ENCODE data around the gene CCDC88B. TPM values are rescaled to one million over a fixed set of nuclear protein-coding genes. Genes with fewer than 3 reads are reported as not detected.
A peak's percentile ranks its signal among the peaks of the same experiment; 100 is the strongest.

Gene CCDC88B
- total and polyA plus RNA-seq, 9 of the 15 experiments (the other 6 are each of a cell fraction or from before 2014, with no cell fraction given): 0.13 to 18.1 (median 7.9) TPM

GRCh38 chr11:64356498-64357411 is 16.8 kb downstream of the CCDC88B start (continued):
- no peak for TF ChIP-seq PATZ1 (CRISPR knock-in tag; IDR thresholded peaks at IDR 0.05; ENCODE audit: borderline replicate concordance)
- TF ChIP-seq RAD21 (CRISPR knock-in tag; conservative IDR thresholded peaks at IDR 0.05 in 1 of 2, IDR thresholded peaks at IDR 0.05 in 1 of 2): peak; percentile 74 to 83
- no peak for TF ChIP-seq ZNF407 (IDR thresholded peaks at IDR 0.05; ENCODE audit: low read depth)
- TF ChIP-seq ZC3H11A (IDR thresholded peaks at IDR 0.05; ENCODE audit: low read depth, low read length): no peak
- no peak for TF ChIP-seq CHD1 (IDR thresholded peaks at IDR 0.05; ENCODE audit: low read length)
- no peak for TF ChIP-seq POLR2AphosphoS5 (IDR thresholded peaks at IDR 0.05; ENCODE audit: control insufficient read depth, insufficient read depth, low read depth, low read length)
- 0 out of 2 replicates have a peak, but pooled peaks have one; percentile 6 for TF ChIP-seq ZBTB26 (CRISPR knock-in tag; IDR thresholded peaks at IDR 0.05)
- TF ChIP-seq ADNP (tag; IDR thresholded peaks at IDR 0.05): no peak
- TF ChIP-seq ZBTB12 (CRISPR knock-in tag; IDR thresholded peaks at IDR 0.05): no peak
- no peak for TF ChIP-seq ZNF354B (CRISPR knock-in tag; IDR thresholded peaks at IDR 0.05)
- TF ChIP-seq KLF16 (IDR thresholded peaks at IDR 0.05): no peak
- TF ChIP-seq GTF2B (IDR thresholded peaks at IDR 0.05; ENCODE audit: extremely low read depth, insufficient read length): no peak
- TF ChIP-seq ZSCAN29 (IDR thresholded peaks at IDR 0.05): no peak
